K562 (cell line): ENCODE data around the gene ZNF428. TPM values are rescaled to one million over a fixed set of nuclear protein-coding genes. Genes with fewer than 3 reads are reported as not detected.

Experiments used
- E2F3 ChIP-seq: fragments of 250-450 bp; sonication (Bioruptor Pico); IDR thresholded peaks from 2 replicates; pipeline ENCODE4 v1.4.0; 2020; ENCODE audit warnings: mild to moderate bottlenecking
- ERF ChIP-seq: fragments of 450-650 bp; formaldehyde crosslinking; IDR thresholded peaks from 2 replicates; pipeline ENCODE4 v1.4.0; 2020; ENCODE audit warnings: mild to moderate bottlenecking, mixed read lengths
- FIP1L1 ChIP-seq: fragments of 200-400 bp; formaldehyde crosslinking; IDR thresholded peaks from 2 replicates; pipeline ENCODE4 v1.6.1; 2018; ENCODE audit warnings: mild to moderate bottlenecking, low read depth, low read length; ENCODE audit not compliant: poor library complexity, severe bottlenecking
- HLTF ChIP-seq: fragments of 450-650 bp; IDR thresholded peaks from 2 replicates; pipeline ENCODE4 v1.6.1; 2016
- HMGXB4 ChIP-seq: sonication (generic); formaldehyde crosslinking; IDR thresholded peaks from 2 replicates; pipeline ENCODE4 v1.8.1; 2023; ENCODE audit warnings: mild to moderate bottlenecking, missing genetic modification reagents
- KDM5B ChIP-seq: fragments of 200-600 bp; sonication (generic); IDR thresholded peaks from 2 replicates; pipeline ENCODE4 v1.6.1; 2012; ENCODE audit warnings: low read depth, mild to moderate bottlenecking, moderate library complexity, low read length, control low read depth, inconsistent platforms; ENCODE audit not compliant: insufficient replicate concordance
- L3MBTL2 ChIP-seq: fragments of 450-650 bp; IDR thresholded peaks from 2 replicates; pipeline ENCODE4 v1.6.1; 2016; ENCODE audit warnings: mild to moderate bottlenecking, moderate library complexity
- MAZ ChIP-seq, 2 experiments: fragments of 450-650 bp in 1 of 2; sonication (generic) in 1 of 2; formaldehyde crosslinking; IDR thresholded peaks in 1 of 2; conservative IDR thresholded peaks in 1 of 2; 2 replicates each; pipeline versions ENCODE4 v1.4.0 to v1.5.0; 2020; ENCODE audit warnings: mild to moderate bottlenecking in 1 of 2, missing genetic modification reagents in 1 of 2
- NR3C1 ChIP-seq: sonication (generic); formaldehyde crosslinking; IDR thresholded peaks from 2 replicates; pipeline ENCODE4 v1.8.1; 2022; ENCODE audit warnings: missing genetic modification reagents
- PHF8 ChIP-seq: fragments of 200-600 bp; sonication (generic); IDR thresholded peaks from 2 replicates; pipeline ENCODE4 v1.6.1; 2012; ENCODE audit warnings: mixed run types, mild to moderate bottlenecking, inconsistent platforms, low read length, moderate library complexity, borderline replicate concordance
- PHTF2 ChIP-seq: fragments of 250-450 bp; sonication (Bioruptor Pico); IDR thresholded peaks from 2 replicates; pipeline ENCODE4 v1.5.0; 2021; ENCODE audit warnings: mild to moderate bottlenecking
- RBFOX2 ChIP-seq: fragments of 200-400 bp; formaldehyde crosslinking; IDR thresholded peaks from 2 replicates; pipeline ENCODE4 v1.6.1; 2017; ENCODE audit warnings: low read depth, mild to moderate bottlenecking, low read length, moderate library complexity
- SMARCE1 ChIP-seq: fragments of 450-650 bp; IDR thresholded peaks from 2 replicates; pipeline ENCODE4 v1.7.1; 2016; ENCODE audit warnings: mild to moderate bottlenecking
- TCF7 ChIP-seq: sonication (generic); IDR thresholded peaks from 2 replicates; pipeline ENCODE4 v1.6.1; 2016; ENCODE audit warnings: antibody characterized with exemption, borderline replicate concordance
- TEAD1 ChIP-seq, 2 experiments: fragments of 450-650 bp in 1 of 2; sonication (generic) in 1 of 2; formaldehyde crosslinking; IDR thresholded peaks; 2 replicates each; pipeline versions ENCODE4 v1.4.0 to v1.8.0; 2020 to 2022; ENCODE audit warnings: mild to moderate bottlenecking in 2 of 2, missing genetic modification reagents in 1 of 2
- ZBTB7A ChIP-seq: IDR thresholded peaks from 2 replicates; pipeline ENCODE4 v1.6.1; 2011; ENCODE audit warnings: low read depth, mild to moderate bottlenecking, low read length, moderate library complexity, borderline replicate concordance; ENCODE audit not compliant: control insufficient read depth
- ZNF282 ChIP-seq: sonication (generic); formaldehyde crosslinking; IDR thresholded peaks from 2 replicates; pipeline ENCODE4 v1.8.1; 2023; ENCODE audit warnings: missing genetic modification reagents
- polyA plus RNA-seq, 8 experiments: library from polyadenylated mRNA; depleted of rRNA in 4 of 8; stranded (reverse) in 5 of 8; unstranded in 3 of 8; fragments of >200 nt; fragmentation: Nextera tagmentation in 2 of 8; fragmentation: Illumina TruSeq in 1 of 8; extraction: Ambion mirVana in 2 of 8; extraction: Trizol in 1 of 8; gene quantifications; 2 replicates each; pipeline versions ENCODE4 v1.2.1 to v1.2.3, GENCODE V29; 2011 to 2014; ENCODE audit warnings: inconsistent platforms in 1 of 8, missing spikeins in 1 of 8
- total RNA-seq, 7 experiments: library from RNA; depleted of rRNA in 6 of 7; stranded (reverse); fragments of >200 nt in 6 of 7; fragmentation: Illumina TruSeq in 2 of 7; extraction: Trizol in 2 of 7; gene quantifications; 2 replicates each; pipeline versions ENCODE4 v1.2.1 to v1.2.3, GENCODE V29; 2011 to 2021; ENCODE audit warnings: low replicate concordance in 1 of 7
- TF ChIP-seq, protein P1 (sequence below): sonication (generic); formaldehyde crosslinking; IDR thresholded peaks from 2 replicates; pipeline ENCODE4 v1.8.0; 2022; ENCODE audit warnings: mild to moderate bottlenecking, low read depth, missing genetic modification reagents

ZNF428 gene
- total and polyA plus RNA-seq, 9 of the 15 experiments (the other 6 are each of a cell fraction or from before 2014, with no cell fraction given), result 0.15 to 85.7 (median 15.9) TPM

DNA sequence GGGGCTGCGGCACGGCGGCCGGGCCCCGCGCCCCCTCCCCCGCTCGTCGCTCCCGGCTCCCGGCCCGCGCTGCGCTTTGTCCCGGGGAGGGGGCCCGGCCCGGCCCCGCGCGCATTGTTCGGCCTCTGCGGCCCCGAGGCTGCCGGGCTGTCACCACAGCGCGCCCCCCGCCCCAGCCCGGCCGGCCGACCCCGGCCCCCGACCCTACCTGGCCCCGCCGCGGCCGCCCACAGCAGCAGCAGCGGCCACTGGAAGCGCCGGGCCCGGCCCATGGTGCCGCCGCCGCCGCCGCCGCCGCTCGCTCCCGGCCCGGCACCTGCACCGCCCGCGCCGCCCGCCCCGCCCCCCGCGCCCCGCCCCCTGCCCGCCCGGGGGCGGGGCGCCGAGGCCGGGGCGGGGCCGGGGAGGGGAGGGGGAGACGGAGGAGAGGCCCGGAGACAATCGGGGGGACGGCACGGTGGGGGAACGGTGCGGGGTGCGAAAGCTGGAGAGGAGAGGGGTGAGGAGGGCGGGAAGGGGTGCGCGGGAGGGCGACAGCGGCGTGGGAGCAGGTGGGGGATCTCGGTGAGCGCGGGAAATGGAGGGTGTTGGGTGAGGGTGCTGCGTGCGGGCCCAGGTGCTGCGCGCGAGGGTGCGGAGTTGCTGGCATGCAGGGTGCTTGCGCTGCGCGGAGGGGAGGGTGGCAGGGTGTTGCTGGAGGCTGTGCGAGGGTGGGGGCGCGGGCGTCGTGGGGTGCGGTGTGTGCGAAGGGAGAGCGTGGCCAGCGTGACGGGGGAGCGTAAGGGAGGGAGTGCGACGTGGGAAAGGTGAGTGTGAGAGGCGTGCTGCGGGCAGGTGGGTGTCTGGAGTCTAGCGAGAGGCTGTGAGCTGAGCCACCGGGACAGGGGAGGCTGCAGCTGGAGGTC lies 20.3 kb upstream of the ZNF428 start, which contains the start of gene CADM4 (continued):
- peak; percentile 21 for TF ChIP-seq FIP1L1
- peak; percentile 41; the same call in 1 of the 2 replicates for TF ChIP-seq HLTF
- no peak for TF ChIP-seq HMGXB4 (CRISPR knock-in tag)
- TF ChIP-seq RBFOX2, result peak; percentile 48
- TF ChIP-seq, protein P1, sequence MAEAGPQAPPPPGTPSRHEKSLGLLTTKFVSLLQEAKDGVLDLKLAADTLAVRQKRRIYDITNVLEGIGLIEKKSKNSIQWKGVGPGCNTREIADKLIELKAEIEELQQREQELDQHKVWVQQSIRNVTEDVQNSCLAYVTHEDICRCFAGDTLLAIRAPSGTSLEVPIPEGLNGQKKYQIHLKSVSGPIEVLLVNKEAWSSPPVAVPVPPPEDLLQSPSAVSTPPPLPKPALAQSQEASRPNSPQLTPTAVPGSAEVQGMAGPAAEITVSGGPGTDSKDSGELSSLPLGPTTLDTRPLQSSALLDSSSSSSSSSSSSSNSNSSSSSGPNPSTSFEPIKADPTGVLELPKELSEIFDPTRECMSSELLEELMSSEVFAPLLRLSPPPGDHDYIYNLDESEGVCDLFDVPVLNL, result peak; percentile 56; the same call in 1 of the 2 replicates
- TF ChIP-seq MAZ (CRISPR knock-in tag; conservative IDR thresholded peaks at IDR 0.05 in 1 of 2, IDR thresholded peaks at IDR 0.05 in 1 of 2), result peak; percentile 30 to 33; a peak in 1 of 4 replicates
- peak in 1 of 2 experiments; percentile 49; a peak in 1 of 4 replicates for TF ChIP-seq TEAD1 (CRISPR knock-in tag; IDR thresholded peaks at IDR 0.05)
- peak; percentile 54; the same call in 1 of the 2 replicates for TF ChIP-seq E2F3 (CRISPR knock-in tag)
- TF ChIP-seq L3MBTL2, result peak; percentile 93
- TF ChIP-seq NR3C1 (CRISPR knock-in tag), result 0 out of 2 replicates have a peak, but pooled peaks have one; percentile 66
- no peak for TF ChIP-seq ERF (CRISPR knock-in tag)
- TF ChIP-seq TCF7, result 0 out of 2 replicates have a peak, but pooled peaks have one; percentile 24
- TF ChIP-seq KDM5B, result peak; percentile 21
- TF ChIP-seq ZBTB7A, result peak; percentile 9; the same call in 1 of the 2 replicates
- TF ChIP-seq PHTF2 (CRISPR knock-in tag), result no peak
- peak; percentile 39; the same call in 1 of the 2 replicates for TF ChIP-seq PHF8
- peak; percentile 57; the same call in 1 of the 2 replicates for TF ChIP-seq ZNF282
- TF ChIP-seq SMARCE1, result 0 out of 2 replicates have a peak, but pooled peaks have one; percentile 17
